ENCODE data around the gene CERKL. TPM values are rescaled to one million over a fixed set of nuclear protein-coding genes. Genes with fewer than 3 reads are reported as not detected.

Gene CERKL
- total and polyA plus RNA-seq, 2 of the 13 experiments (the other 11 are each of a cell fraction or from before 2014, with no cell fraction given) = not detected

DNA sequence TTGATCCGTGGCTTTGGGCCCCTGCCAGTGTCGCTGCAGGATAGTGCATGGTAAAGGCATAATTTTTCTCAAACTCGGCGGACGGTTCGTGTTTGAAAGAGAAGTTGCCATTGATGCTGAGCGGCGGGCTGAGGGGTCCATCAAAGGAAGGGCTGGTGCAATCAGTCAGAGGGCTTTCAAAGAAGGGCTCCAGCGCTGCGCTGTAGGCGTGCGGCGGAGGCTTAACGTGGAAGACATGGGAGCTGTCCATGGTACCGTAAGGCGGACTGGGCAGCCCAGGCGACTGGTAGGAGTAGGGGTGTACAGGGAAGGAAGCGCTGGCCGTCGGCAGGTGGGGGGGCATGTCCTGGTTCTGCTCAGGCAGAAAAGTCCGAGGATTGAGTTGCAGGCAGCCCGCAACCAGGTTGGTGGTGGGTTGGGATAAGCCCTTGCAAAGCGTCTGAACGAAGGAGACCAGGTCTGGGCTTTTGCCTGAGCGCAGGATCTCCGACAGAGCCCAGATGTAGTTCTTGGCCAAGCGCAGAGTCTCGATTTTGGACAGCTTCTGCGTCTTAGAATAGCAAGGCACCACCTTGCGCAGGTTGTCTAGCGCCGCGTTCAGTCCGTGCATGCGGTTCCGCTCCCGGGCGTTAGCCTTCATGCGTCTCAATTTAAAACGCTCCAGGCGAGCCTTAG, 21.1 kb upstream of the CERKL start (continued):
- TF ChIP-seq AGO2 (optimal IDR thresholded peaks at IDR 0.05; ENCODE audit: low read depth, low read length) = no peak
- TF ChIP-seq, protein P1, sequence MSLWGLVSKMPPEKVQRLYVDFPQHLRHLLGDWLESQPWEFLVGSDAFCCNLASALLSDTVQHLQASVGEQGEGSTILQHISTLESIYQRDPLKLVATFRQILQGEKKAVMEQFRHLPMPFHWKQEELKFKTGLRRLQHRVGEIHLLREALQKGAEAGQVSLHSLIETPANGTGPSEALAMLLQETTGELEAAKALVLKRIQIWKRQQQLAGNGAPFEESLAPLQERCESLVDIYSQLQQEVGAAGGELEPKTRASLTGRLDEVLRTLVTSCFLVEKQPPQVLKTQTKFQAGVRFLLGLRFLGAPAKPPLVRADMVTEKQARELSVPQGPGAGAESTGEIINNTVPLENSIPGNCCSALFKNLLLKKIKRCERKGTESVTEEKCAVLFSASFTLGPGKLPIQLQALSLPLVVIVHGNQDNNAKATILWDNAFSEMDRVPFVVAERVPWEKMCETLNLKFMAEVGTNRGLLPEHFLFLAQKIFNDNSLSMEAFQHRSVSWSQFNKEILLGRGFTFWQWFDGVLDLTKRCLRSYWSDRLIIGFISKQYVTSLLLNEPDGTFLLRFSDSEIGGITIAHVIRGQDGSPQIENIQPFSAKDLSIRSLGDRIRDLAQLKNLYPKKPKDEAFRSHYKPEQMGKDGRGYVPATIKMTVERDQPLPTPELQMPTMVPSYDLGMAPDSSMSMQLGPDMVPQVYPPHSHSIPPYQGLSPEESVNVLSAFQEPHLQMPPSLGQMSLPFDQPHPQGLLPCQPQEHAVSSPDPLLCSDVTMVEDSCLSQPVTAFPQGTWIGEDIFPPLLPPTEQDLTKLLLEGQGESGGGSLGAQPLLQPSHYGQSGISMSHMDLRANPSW (CRISPR knock-in tag; IDR thresholded peaks at IDR 0.05; ENCODE audit: borderline replicate concordance) = no peak
- TF ChIP-seq, protein P2, sequence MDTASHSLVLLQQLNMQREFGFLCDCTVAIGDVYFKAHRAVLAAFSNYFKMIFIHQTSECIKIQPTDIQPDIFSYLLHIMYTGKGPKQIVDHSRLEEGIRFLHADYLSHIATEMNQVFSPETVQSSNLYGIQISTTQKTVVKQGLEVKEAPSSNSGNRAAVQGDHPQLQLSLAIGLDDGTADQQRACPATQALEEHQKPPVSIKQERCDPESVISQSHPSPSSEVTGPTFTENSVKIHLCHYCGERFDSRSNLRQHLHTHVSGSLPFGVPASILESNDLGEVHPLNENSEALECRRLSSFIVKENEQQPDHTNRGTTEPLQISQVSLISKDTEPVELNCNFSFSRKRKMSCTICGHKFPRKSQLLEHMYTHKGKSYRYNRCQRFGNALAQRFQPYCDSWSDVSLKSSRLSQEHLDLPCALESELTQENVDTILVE (CRISPR knock-in tag; IDR thresholded peaks at IDR 0.05) = peak; percentile 88
- peak; percentile 97 for TF ChIP-seq NFKB2 (CRISPR knock-in tag; IDR thresholded peaks at IDR 0.05; ENCODE audit: borderline replicate concordance)
- TF ChIP-seq, protein P3, sequence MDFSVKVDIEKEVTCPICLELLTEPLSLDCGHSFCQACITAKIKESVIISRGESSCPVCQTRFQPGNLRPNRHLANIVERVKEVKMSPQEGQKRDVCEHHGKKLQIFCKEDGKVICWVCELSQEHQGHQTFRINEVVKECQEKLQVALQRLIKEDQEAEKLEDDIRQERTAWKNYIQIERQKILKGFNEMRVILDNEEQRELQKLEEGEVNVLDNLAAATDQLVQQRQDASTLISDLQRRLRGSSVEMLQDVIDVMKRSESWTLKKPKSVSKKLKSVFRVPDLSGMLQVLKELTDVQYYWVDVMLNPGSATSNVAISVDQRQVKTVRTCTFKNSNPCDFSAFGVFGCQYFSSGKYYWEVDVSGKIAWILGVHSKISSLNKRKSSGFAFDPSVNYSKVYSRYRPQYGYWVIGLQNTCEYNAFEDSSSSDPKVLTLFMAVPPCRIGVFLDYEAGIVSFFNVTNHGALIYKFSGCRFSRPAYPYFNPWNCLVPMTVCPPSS (IDR thresholded peaks at IDR 0.05) = no peak
- TF ChIP-seq, protein P4, sequence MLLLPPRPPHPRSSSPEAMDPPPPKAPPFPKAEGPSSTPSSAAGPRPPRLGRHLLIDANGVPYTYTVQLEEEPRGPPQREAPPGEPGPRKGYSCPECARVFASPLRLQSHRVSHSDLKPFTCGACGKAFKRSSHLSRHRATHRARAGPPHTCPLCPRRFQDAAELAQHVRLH (CRISPR knock-in tag; IDR thresholded peaks at IDR 0.05; ENCODE audit: borderline replicate concordance, low read depth) = peak; percentile 93; the same call in 1 of the 2 replicates
- no peak for TF ChIP-seq AKAP8 (CRISPR knock-in tag; IDR thresholded peaks at IDR 0.05)
- TF ChIP-seq ZNF260 (CRISPR knock-in tag; IDR thresholded peaks at IDR 0.05; ENCODE audit: borderline replicate concordance, low read depth) = no peak
- TF ChIP-seq ZNF121 (CRISPR knock-in tag; IDR thresholded peaks at IDR 0.05) = no peak
- no peak for TF ChIP-seq EZH2 (conservative IDR thresholded peaks at IDR 0.05; ENCODE audit: low read depth, low read length)
- no peak for TF ChIP-seq KAT2B (IDR thresholded peaks at IDR 0.05; ENCODE audit: borderline replicate concordance, low read depth, low read length)
- TF ChIP-seq ZNF382 (CRISPR knock-in tag; IDR thresholded peaks at IDR 0.05; ENCODE audit: borderline replicate concordance) = no peak
- peak; percentile 68; the same call in 1 of the 2 replicates for TF ChIP-seq ZNF124 (CRISPR knock-in tag; IDR thresholded peaks at IDR 0.05)
- TF ChIP-seq ZNF160 (CRISPR knock-in tag; IDR thresholded peaks at IDR 0.05) = peak; percentile 80
- TF ChIP-seq, protein P5, sequence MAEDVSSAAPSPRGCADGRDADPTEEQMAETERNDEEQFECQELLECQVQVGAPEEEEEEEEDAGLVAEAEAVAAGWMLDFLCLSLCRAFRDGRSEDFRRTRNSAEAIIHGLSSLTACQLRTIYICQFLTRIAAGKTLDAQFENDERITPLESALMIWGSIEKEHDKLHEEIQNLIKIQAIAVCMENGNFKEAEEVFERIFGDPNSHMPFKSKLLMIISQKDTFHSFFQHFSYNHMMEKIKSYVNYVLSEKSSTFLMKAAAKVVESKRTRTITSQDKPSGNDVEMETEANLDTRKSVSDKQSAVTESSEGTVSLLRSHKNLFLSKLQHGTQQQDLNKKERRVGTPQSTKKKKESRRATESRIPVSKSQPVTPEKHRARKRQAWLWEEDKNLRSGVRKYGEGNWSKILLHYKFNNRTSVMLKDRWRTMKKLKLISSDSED (CRISPR knock-in tag; IDR thresholded peaks at IDR 0.05) = peak; percentile 41; the same call in 1 of the 2 replicates
- TF ChIP-seq ZNF788 (CRISPR knock-in tag; IDR thresholded peaks at IDR 0.05; ENCODE audit: borderline replicate concordance) = peak; percentile 65; the same call in 1 of the 2 replicates
- peak; percentile 74; the same call in 1 of the 2 replicates for TF ChIP-seq MXD4 (CRISPR knock-in tag; IDR thresholded peaks at IDR 0.05)
- TF ChIP-seq PLRG1 (conservative IDR thresholded peaks at IDR 0.05) = no peak
- TF ChIP-seq ZBTB42 (CRISPR knock-in tag; IDR thresholded peaks at IDR 0.05) = peak; percentile 76; the same call in 1 of the 2 replicates
- TF ChIP-seq MTA1 (CRISPR knock-in tag; IDR thresholded peaks at IDR 0.05; ENCODE audit: borderline replicate concordance) = peak; percentile 26; the same call in 1 of the 2 replicates
- TF ChIP-seq ZNF484 (CRISPR knock-in tag; IDR thresholded peaks at IDR 0.05; ENCODE audit: borderline replicate concordance, low read depth) = 0 out of 2 replicates have a peak, but pooled peaks have one; percentile 30
- TF ChIP-seq, protein P6, sequence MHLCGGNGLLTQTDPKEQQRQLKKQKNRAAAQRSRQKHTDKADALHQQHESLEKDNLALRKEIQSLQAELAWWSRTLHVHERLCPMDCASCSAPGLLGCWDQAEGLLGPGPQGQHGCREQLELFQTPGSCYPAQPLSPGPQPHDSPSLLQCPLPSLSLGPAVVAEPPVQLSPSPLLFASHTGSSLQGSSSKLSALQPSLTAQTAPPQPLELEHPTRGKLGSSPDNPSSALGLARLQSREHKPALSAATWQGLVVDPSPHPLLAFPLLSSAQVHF (CRISPR knock-in tag; IDR thresholded peaks at IDR 0.05) = 0 out of 2 replicates have a peak, but pooled peaks have one; percentile 50
- peak; percentile 47; the same call in 1 of the 2 replicates for TF ChIP-seq ZBTB7B (CRISPR knock-in tag; IDR thresholded peaks at IDR 0.05)
